ENCODE measurements around the gene DAG1. TPM values are rescaled to one million over a fixed set of nuclear protein-coding genes. Genes with fewer than 3 reads are reported as not detected.

DAG1 gene
- total and polyA plus RNA-seq, 2 donors (not counting 1 experiment from before 2014, with no cell fraction given): 48.7 TPM

DNA sequence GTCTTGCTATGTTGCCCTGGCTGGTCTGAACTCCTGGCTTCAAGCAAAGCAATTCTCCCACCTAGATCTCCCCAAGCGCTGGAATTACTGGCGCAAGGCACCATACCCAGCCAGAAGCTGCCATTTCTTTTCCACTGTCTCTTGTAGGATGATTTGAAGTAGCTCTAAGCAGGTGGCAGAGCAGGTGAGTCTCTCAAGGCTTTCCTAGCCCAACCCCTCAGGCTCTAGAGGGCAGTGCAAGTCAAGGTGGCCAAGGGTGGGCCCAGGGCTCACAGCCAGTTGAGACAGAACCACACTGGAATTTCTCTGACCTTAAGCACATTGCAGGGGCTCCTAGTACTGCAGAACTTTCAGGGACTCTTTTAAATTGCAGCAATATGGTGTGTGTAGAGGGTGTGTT is 15.6 kb upstream of the DAG1 start:
- Histone ChIP-seq H3K27ac (ENCODE audit: insufficient read depth, low read length) (no peak overlapping the region), H2AFZ (ENCODE audit: low read length) (no peak overlapping the region)
- no peak for DNase-seq (ENCODE audit: low read depth in 2 of 2)

DNA sequence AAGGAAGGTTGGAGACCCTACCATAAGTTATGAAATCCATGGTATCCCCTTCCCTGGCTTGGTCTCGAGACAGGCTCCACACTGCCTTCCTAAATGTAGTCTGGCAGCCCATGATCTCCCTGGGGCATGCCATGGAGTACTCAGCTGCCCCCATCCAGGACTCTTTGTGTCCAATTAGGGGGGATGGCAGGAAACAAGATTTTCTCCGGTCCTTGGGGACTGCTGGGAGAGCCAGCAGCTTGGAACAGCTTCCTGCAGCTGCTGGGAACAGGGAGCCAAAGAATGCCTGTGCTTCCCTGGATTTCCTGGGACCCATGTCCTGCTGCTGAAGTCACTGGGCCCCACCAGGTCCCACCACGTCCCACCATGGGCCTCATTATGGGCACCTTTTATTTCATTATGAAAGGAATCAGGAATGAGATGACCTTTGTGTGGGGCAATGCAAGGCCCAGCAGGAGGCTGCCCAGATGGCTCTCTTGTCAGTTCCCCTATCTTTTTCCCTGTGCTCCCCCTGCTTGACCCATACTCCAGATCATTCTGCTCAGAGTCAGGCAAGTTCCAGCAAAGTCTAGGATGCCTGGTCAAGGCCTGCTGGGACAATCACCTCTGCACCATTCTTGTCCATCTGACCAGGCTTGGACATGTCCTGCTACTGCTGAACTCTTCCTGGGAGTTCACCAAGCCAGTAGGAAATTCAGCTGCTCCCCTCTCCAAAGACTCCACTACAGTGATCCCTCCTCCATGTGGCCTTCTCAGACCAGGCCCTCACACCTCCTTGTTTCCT is 15.0 kb upstream of the DAG1 start:
- no peak overlapping the region for H3K27ac ChIP-seq (ENCODE audit: insufficient read depth, low read length)
- no peak overlapping the region for H2AFZ ChIP-seq (ENCODE audit: low read length)
- no peak overlapping the region for H3K9ac ChIP-seq (ENCODE audit: insufficient read depth, low read length)
- H3K4me2 ChIP-seq (ENCODE audit: extremely low read depth, insufficient read depth, low read length): no peak overlapping the region
- H3K27me3 ChIP-seq (ENCODE audit: control insufficient read depth, insufficient read depth, low read length): no peaks in the 10 kb centered on the region
- no peak overlapping the region for H3K4me3 ChIP-seq (replicated peaks in 1 of 4; ENCODE audit: control extremely low read depth in 1 of 4, insufficient read depth in 1 of 4, low read depth in 3 of 4, low read length in 4 of 4)
- H4K20me1 ChIP-seq (ENCODE audit: control insufficient read depth, extremely low read depth, insufficient read depth, low read length): no peaks in the 10 kb centered on the region
- no peaks in the 10 kb centered on the region for H3K9me3 ChIP-seq (ENCODE audit: control insufficient read depth, insufficient read depth, low read depth, low read length)
- DNase-seq (ENCODE audit: low read depth in 2 of 2): no peak
- H3K79me2 ChIP-seq (ENCODE audit: control insufficient read depth, insufficient read depth, low read length): no peaks in the 10 kb centered on the region
- TF ChIP-seq, protein P1, sequence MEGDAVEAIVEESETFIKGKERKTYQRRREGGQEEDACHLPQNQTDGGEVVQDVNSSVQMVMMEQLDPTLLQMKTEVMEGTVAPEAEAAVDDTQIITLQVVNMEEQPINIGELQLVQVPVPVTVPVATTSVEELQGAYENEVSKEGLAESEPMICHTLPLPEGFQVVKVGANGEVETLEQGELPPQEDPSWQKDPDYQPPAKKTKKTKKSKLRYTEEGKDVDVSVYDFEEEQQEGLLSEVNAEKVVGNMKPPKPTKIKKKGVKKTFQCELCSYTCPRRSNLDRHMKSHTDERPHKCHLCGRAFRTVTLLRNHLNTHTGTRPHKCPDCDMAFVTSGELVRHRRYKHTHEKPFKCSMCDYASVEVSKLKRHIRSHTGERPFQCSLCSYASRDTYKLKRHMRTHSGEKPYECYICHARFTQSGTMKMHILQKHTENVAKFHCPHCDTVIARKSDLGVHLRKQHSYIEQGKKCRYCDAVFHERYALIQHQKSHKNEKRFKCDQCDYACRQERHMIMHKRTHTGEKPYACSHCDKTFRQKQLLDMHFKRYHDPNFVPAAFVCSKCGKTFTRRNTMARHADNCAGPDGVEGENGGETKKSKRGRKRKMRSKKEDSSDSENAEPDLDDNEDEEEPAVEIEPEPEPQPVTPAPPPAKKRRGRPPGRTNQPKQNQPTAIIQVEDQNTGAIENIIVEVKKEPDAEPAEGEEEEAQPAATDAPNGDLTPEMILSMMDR (conservative IDR thresholded peaks at IDR 0.05 in 1 of 2, IDR thresholded peaks at IDR 0.05 in 1 of 2; ENCODE audit: low read depth in 1 of 2, low read length in 2 of 2): no peak
- no peak for TF ChIP-seq EZH2 (IDR thresholded peaks at IDR 0.05; ENCODE audit: low read length, missing control alignments)
- H3K4me1 ChIP-seq (ENCODE audit: control insufficient read depth, extremely low read depth, insufficient read depth, low read length): peaks cover 4% of the 10 kb centered on the region
- no peaks in the 10 kb centered on the region for H3K36me3 ChIP-seq (ENCODE audit: control insufficient read depth, insufficient read depth, low read length)

More for the DNA sequence above, 15.6 kb upstream of the DAG1 start:
- Histone ChIP-seq H3K9me3 (ENCODE audit: control insufficient read depth, insufficient read depth, low read depth, low read length) (no peaks in the 10 kb centered on the region), H3K79me2 (ENCODE audit: control insufficient read depth, insufficient read depth, low read length) (no peaks in the 10 kb centered on the region), H3K4me1 (ENCODE audit: control insufficient read depth, extremely low read depth, insufficient read depth, low read length) (peaks cover 4% of the 10 kb centered on the region), H3K4me3 (replicated peaks in 1 of 4; ENCODE audit: control extremely low read depth in 1 of 4, insufficient read depth in 1 of 4, low read depth in 3 of 4, low read length in 4 of 4) (no peak overlapping the region), H4K20me1 (ENCODE audit: control insufficient read depth, extremely low read depth, insufficient read depth, low read length) (no peaks in the 10 kb centered on the region), H3K27me3 (ENCODE audit: control insufficient read depth, insufficient read depth, low read length) (no peaks in the 10 kb centered on the region), H3K9ac (ENCODE audit: insufficient read depth, low read length) (no peak overlapping the region), H3K36me3 (ENCODE audit: control insufficient read depth, insufficient read depth, low read length) (no peaks in the 10 kb centered on the region), H3K4me2 (ENCODE audit: extremely low read depth, insufficient read depth, low read length) (no peak overlapping the region)
- TF ChIP-seq, protein P1 (conservative IDR thresholded peaks at IDR 0.05 in 1 of 2, IDR thresholded peaks at IDR 0.05 in 1 of 2; ENCODE audit: low read depth in 1 of 2, low read length in 2 of 2): no peak
- no peak for TF ChIP-seq EZH2 (IDR thresholded peaks at IDR 0.05; ENCODE audit: low read length, missing control alignments)

DNA sequence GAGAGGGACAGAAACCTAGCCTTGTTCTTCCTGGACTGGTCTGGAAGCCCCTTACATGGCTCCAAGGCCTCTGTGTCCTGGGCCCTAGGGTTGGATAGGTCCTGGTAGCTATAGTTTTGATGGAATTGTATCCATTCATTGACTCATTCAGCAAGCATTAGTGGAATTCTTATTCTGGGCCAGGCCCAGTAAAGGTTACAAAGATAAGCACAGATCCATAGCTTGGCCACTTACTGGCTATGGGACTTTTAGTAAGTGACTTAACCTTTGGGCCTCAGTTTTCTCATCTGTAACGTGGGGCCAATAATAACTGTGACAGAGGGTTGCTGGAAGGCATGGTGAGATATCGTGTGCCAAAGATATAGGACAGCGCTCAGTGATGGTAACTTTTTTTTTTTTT is 13.6 kb upstream of the DAG1 start:
- Histone ChIP-seq H2AFZ (ENCODE audit: low read length) (no peak overlapping the region), H3K4me2 (ENCODE audit: extremely low read depth, insufficient read depth, low read length) (no peak overlapping the region), H3K9ac (ENCODE audit: insufficient read depth, low read length) (no peak overlapping the region), H3K4me1 (ENCODE audit: control insufficient read depth, extremely low read depth, insufficient read depth, low read length) (peaks cover 8% of the 10 kb centered on the region), H3K4me3 (replicated peaks in 1 of 4; ENCODE audit: control extremely low read depth in 1 of 4, insufficient read depth in 1 of 4, low read depth in 3 of 4, low read length in 4 of 4) (no peak overlapping the region), H3K79me2 (ENCODE audit: control insufficient read depth, insufficient read depth, low read length) (no peaks in the 10 kb centered on the region), H4K20me1 (ENCODE audit: control insufficient read depth, extremely low read depth, insufficient read depth, low read length) (no peaks in the 10 kb centered on the region), H3K9me3 (ENCODE audit: control insufficient read depth, insufficient read depth, low read depth, low read length) (no peaks in the 10 kb centered on the region), H3K36me3 (ENCODE audit: control insufficient read depth, insufficient read depth, low read length) (no peaks in the 10 kb centered on the region), H3K27me3 (ENCODE audit: control insufficient read depth, insufficient read depth, low read length) (no peaks in the 10 kb centered on the region), H3K27ac (ENCODE audit: insufficient read depth, low read length) (no peak overlapping the region)
- TF ChIP-seq EZH2 (IDR thresholded peaks at IDR 0.05; ENCODE audit: low read length, missing control alignments): no peak
- TF ChIP-seq, protein P1 (conservative IDR thresholded peaks at IDR 0.05 in 1 of 2, IDR thresholded peaks at IDR 0.05 in 1 of 2; ENCODE audit: low read depth in 1 of 2, low read length in 2 of 2): no peak
- DNase-seq (ENCODE audit: low read depth in 2 of 2): peak in 1 of 2 donors; percentile 45
